Neural crest cell (in vitro differentiated cells): Measurements from ENCODE around the gene RERE. TPM values are rescaled to one million over a fixed set of nuclear protein-coding genes. Genes with fewer than 3 reads are reported as not detected.
"Not testable (repeated sequence)": the region's sequence is repeated elsewhere in the genome, so short reads cannot be mapped to it uniquely, and the experiment has no call there.

Source experiments
- DNase-seq: peaks from one replicate; pipeline ENCODE4 v3.0.0; 2021; ENCODE audit warnings: low read depth, mixed read lengths, low spot score
- H3K27ac Mint-ChIP-seq: one replicate; pipeline ENCODE4 v1.8.0; 2021; ENCODE audit warnings: mild to moderate bottlenecking, mixed read lengths; ENCODE audit not compliant: unreplicated experiment
- H3K27me3 Mint-ChIP-seq: 2 replicates; pipeline ENCODE4 v1.8.0; 2021; ENCODE audit warnings: low read depth, mild to moderate bottlenecking, mixed read lengths
- H3K36me3 Mint-ChIP-seq: 2 replicates; pipeline ENCODE4 v1.8.0; 2021; ENCODE audit warnings: low read depth, mild to moderate bottlenecking, mixed read lengths
- H3K4me1 Mint-ChIP-seq: 2 replicates; pipeline ENCODE4 v1.8.0; 2021; ENCODE audit warnings: mixed read lengths
- H3K4me3 Mint-ChIP-seq: one replicate; pipeline ENCODE4 v1.8.0; 2021; ENCODE audit warnings: mild to moderate bottlenecking, mixed read lengths
- H3K9me3 Mint-ChIP-seq: 2 replicates; pipeline ENCODE4 v1.8.0; 2021; ENCODE audit warnings: mixed read lengths
- total RNA-seq: library from RNA; stranded (reverse); gene quantifications from 2 replicates; pipeline ENCODE4 v1.2.1, GENCODE V29; 2021
- TF ChIP-seq, protein P1 (sequence below): fragments of 200-600 bp; sonication (generic); conservative IDR thresholded peaks from 2 replicates; pipeline ENCODE4 v1.5.0; 2021; ENCODE audit warnings: antibody characterized with exemption, mild to moderate bottlenecking

Gene RERE
- total RNA-seq, 1 donor from 2014 or later = 122 TPM

DNA sequence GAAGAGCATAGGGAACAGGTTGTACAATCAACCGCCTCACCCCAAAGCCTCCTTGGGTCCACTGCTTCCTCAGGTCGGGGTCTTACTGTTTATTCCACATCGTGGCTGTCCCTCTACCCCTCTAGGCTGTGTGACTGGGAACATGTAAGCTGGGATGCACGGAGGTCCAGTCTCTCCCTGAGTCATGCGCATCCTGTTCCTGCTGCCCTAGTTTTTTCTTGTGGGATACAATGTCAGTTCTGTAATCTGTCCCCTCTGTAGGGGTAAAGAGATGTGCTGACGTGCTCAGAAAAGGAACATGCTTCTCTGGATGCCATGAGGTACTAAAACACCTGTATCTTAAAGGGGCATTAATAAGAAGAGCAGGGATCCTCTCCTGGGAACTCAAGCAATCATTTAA lies 433.4 kb downstream of the RERE start:
- no peaks in the 10 kb centered on the region for H3K9me3 Mint-ChIP-seq
- H3K4me3 Mint-ChIP-seq = no peak overlapping the region
- TF ChIP-seq, protein P1, sequence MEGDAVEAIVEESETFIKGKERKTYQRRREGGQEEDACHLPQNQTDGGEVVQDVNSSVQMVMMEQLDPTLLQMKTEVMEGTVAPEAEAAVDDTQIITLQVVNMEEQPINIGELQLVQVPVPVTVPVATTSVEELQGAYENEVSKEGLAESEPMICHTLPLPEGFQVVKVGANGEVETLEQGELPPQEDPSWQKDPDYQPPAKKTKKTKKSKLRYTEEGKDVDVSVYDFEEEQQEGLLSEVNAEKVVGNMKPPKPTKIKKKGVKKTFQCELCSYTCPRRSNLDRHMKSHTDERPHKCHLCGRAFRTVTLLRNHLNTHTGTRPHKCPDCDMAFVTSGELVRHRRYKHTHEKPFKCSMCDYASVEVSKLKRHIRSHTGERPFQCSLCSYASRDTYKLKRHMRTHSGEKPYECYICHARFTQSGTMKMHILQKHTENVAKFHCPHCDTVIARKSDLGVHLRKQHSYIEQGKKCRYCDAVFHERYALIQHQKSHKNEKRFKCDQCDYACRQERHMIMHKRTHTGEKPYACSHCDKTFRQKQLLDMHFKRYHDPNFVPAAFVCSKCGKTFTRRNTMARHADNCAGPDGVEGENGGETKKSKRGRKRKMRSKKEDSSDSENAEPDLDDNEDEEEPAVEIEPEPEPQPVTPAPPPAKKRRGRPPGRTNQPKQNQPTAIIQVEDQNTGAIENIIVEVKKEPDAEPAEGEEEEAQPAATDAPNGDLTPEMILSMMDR = no peak
- H3K27ac Mint-ChIP-seq = no peak overlapping the region
- no peak for DNase-seq
- H3K4me1 Mint-ChIP-seq = peaks cover 62% of the 10 kb centered on the region
- no peaks in the 10 kb centered on the region for H3K27me3 Mint-ChIP-seq
- H3K36me3 Mint-ChIP-seq = peaks cover 11% of the 10 kb centered on the region

DNA sequence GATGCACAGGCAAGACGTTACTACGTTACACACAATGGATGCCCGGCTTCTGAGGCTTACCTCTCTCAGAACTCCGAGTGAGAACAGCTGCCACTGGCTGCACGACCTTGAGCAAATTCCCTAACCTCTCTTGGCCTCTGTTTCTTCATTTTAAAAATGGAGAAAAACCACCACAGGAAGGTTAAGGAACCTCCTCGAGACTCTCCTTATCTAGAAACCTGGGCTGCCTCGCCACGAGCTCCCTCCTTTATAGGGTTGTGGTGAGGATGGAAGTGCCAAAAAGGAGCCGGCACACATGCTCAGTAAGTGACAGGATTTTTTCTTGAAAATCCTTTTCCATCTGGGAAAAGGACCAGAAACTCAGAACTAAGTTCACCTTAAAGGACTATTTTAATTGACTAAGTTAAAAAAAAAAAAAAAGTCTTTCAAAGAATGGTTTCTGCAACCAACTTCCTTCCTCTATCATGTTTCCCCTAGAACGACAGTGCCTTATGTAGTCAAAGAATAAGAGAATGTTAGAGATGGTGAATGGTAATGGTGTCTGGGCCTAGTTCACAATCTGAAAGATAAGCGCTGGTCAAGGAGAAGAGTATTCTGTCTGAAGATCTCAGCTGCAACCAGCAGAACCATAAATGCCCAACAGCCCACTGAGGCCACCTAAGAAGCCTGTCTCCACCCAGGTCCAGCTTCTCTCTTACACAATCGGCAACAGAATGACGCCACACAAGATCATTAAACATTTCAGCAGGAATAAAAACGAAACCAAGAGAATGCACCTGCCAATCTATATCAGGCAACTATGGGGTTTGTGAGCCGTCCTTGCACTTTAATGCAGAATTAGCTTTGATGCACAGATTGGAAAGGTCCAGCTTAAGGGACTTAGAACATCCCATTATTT lies 434.6 kb downstream of the RERE start:
- TF ChIP-seq, protein P1 = no peak
- H3K27ac Mint-ChIP-seq = peak overlapping the region; percentile 63
- DNase-seq = no peak
- H3K4me3 Mint-ChIP-seq = no peak overlapping the region
- peaks cover 11% of the 10 kb centered on the region for H3K36me3 Mint-ChIP-seq
- H3K4me1 Mint-ChIP-seq = peaks cover 67% of the 10 kb centered on the region
- no peaks in the 10 kb centered on the region for H3K9me3 Mint-ChIP-seq
- H3K27me3 Mint-ChIP-seq = no peaks in the 10 kb centered on the region

DNA sequence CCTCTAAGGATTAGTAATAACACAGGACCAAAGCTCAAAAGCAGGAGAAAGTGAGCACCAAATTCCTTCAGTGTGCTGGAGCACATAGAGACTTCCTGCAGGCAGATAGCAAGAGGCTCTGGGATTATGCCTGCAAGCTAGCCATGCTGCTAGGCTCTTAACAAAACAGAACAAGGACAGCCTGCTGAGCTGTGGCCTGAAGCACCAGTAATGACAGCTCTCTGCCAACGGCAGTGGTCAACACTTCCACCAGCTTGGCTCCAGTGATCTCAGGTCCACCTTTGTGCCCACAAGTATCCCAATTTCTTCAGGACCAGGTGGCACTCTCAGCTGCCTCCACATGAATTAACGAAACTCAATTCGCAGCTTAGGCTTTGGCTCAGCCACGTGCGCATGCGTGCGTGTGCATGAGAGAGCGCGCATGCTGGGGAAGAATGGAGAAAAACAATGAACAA lies 435.4 kb downstream of the RERE start:
- DNase-seq = no peak

DNA sequence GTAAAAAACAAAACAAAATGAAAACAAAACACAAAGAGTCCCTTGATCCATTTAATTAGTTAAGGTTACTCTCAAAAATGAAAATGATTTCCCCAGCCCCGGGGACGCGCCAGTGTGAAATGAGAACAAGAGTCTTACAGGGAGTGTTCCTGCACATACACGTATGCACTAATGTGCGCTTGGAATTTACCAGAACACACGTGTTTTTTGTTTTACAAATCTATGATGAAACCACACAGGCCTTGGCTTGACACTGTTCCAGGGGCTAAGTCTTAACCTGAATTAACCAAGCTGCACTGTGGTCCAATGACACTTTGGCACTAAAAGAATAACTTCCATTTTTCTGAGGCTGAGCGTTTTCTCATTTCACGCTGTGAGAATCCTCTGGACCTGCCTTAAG lies 435.8 kb downstream of the RERE start:
- no peak overlapping the region for H3K27ac Mint-ChIP-seq
- no peaks in the 10 kb centered on the region for H3K9me3 Mint-ChIP-seq
- H3K4me3 Mint-ChIP-seq = no peak overlapping the region
- H3K36me3 Mint-ChIP-seq = peaks cover 11% of the 10 kb centered on the region
- DNase-seq = no peak
- H3K27me3 Mint-ChIP-seq = no peaks in the 10 kb centered on the region
- H3K4me1 Mint-ChIP-seq = peaks cover 64% of the 10 kb centered on the region
- TF ChIP-seq, protein P1 = no peak

More for the DNA sequence above, 435.4 kb downstream of the RERE start:
- H3K4me3 Mint-ChIP-seq = no peak overlapping the region
- H3K4me1 Mint-ChIP-seq = peaks cover 69% of the 10 kb centered on the region
- H3K27me3 Mint-ChIP-seq = no peaks in the 10 kb centered on the region
- peaks cover 11% of the 10 kb centered on the region for H3K36me3 Mint-ChIP-seq
- TF ChIP-seq, protein P1 = no peak
- no peak overlapping the region for H3K27ac Mint-ChIP-seq
- H3K9me3 Mint-ChIP-seq = no peaks in the 10 kb centered on the region

DNA sequence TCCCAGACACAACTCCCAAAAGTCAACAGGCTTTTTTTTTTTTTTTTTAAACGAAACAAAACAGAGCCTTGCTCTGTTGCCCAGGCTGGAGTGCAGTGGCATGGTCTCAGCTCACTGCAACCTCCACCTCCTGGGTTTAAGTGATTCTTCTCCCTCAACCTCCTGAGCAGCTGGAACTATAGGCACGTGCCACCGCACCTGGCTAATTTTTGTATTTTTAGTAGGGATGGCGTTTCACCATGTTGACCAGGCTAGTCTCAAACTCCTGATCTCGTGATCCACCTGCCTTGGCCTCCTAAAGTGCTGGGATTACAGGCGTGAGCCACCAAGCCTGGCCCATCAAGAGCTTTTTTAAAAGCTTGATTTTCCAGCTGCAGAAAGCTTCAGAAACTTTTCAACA lies 437.1 kb downstream of the RERE start:
- DNase-seq, H3K4me3 Mint-ChIP-seq, H3K27ac Mint-ChIP-seq, H3K9me3 Mint-ChIP-seq, H3K27me3 Mint-ChIP-seq: not testable (repeated sequence)
- peaks cover 11% of the 10 kb centered on the region for H3K36me3 Mint-ChIP-seq
- peaks cover 55% of the 10 kb centered on the region for H3K4me1 Mint-ChIP-seq

DNA sequence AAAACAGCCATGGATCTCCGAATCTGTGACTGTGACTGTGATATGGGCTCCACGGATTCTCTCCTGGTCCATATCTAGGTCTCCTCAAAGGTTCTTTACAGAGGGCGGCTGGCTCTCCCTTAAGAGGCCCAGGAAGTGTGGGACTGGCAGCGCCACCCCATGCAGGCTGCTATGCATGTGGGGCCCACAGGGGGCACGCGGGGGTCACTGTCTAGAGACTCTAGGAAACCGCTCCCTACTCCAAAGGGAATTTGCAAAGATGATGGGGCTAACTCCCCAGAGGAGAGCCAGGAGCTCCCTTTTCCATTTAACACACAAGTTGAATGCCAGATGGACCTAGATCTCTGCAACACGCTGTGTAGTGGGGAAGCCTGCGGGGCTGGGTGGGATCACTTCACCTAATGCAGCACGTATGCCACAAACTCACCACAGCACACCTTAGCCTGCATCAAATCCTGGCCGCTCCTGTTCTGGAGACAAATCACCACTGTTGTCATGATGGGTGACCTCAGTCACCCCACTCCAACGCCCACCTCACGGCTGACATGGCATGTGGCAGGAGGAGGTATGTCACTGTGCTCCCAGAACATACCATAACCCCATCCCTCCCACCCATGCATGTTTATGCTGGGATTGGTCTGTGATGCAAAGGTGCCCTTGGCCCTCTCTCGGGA lies 437.8 kb downstream of the RERE start:
- Mint-ChIP-seq H3K36me3 (peaks cover 11% of the 10 kb centered on the region), H3K27me3 (no peaks in the 10 kb centered on the region), H3K4me3 (no peak overlapping the region), H3K27ac (no peak overlapping the region), H3K9me3 (no peaks in the 10 kb centered on the region), H3K4me1 (peaks cover 53% of the 10 kb centered on the region)
- DNase-seq = no peak
- TF ChIP-seq, protein P1 = no peak
